Skeletal muscle tissue (tissue), 4 donors: ENCODE measurements around the gene USP6NL. TPM values are rescaled to one million over a fixed set of nuclear protein-coding genes. Genes with fewer than 3 reads are reported as not detected.

Source experiments
- H3K27ac ChIP-seq: one replicate; pipeline ENCODE4 v1.7.0; 2013; ENCODE audit warnings: mild to moderate bottlenecking, low read depth, low read length, inconsistent platforms
- H3K27me3 ChIP-seq, 3 donors: one replicate each; pipeline ENCODE4 v1.7.0; 2013; ENCODE audit warnings: low read length in 3 of 3; ENCODE audit not compliant: control insufficient read depth in 3 of 3, insufficient read depth in 3 of 3
- H3K36me3 ChIP-seq, 3 donors: one replicate each; pipeline ENCODE4 v1.7.0; 2013; ENCODE audit warnings: low read length in 3 of 3; ENCODE audit not compliant: control insufficient read depth in 3 of 3, insufficient read depth in 3 of 3
- H3K4me1 ChIP-seq, 3 donors: one replicate each; pipeline ENCODE4 v1.7.0; 2013; ENCODE audit warnings: low read length in 3 of 3, mild to moderate bottlenecking in 3 of 3; ENCODE audit not compliant: control insufficient read depth in 3 of 3, insufficient read depth in 3 of 3
- H3K4me3 ChIP-seq, 3 donors: one replicate each; pipeline ENCODE4 v1.7.0; 2013; ENCODE audit warnings: low read length in 3 of 3
- H3K9ac ChIP-seq, 3 donors: one replicate each; pipeline ENCODE4 v1.7.0; 2013; ENCODE audit warnings: low read length in 3 of 3, mild to moderate bottlenecking in 3 of 3, moderate library complexity in 2 of 3, low read depth in 1 of 3
- H3K9me3 ChIP-seq, 3 donors: one replicate each; pipeline ENCODE4 v1.7.0; 2013; ENCODE audit warnings: low read length in 3 of 3; ENCODE audit not compliant: control insufficient read depth in 3 of 3
- total RNA-seq: library from RNA; depleted of rRNA; stranded (reverse); fragments of >200 nt; gene quantifications from one replicate; pipeline ENCODE4 v1.2.3, GENCODE V29; 2014
- donor health status: Osteomylitis.

USP6NL gene
- total RNA-seq, 1 donor from 2014 or later: 4.7 TPM

DNA sequence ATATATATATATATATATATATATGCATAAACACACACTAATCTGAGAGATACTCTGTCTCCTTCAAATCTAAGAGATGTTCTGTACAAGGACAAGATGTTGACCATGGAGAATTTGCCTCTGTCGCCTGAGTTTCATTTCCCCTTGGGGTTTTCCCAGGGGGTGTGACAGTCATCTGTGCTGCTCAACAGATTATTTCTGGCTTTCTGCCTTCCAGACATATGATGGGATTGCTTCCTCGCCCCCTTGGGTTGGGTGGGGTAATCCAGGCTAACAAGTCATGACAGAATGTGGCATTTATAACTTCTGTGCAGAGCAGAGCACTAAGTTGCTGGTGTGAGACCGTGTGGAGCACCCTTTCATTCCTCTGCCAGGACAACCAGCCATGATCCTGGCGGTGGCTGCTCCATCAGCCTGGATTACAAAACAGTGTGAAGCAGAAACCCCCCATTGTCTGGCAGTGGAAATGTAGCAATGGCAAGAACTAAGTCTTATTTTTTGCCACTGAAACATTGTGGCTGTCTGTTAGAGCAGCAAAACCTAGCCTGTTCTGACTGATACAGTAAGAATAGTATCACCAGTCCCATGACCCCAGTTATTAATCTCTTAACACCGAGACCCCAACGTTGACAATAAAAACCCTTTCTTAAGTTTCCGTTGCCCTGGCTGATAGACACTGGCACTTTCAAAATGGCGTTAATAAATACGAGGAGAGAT lies 13.7 kb upstream of the USP6NL start:
- Histone ChIP-seq H3K27ac (no peak overlapping the region), H3K9me3 (no peaks in the 10 kb centered on the region), H3K27me3 (no peaks in the 10 kb centered on the region), H3K4me3 (no peak overlapping the region), H3K36me3 (no peaks in the 10 kb centered on the region), H3K4me1 (peaks cover 0 to 2% (median 0%) of the 10 kb centered on the region in 3 donors), H3K9ac (no peak overlapping the region)

DNA sequence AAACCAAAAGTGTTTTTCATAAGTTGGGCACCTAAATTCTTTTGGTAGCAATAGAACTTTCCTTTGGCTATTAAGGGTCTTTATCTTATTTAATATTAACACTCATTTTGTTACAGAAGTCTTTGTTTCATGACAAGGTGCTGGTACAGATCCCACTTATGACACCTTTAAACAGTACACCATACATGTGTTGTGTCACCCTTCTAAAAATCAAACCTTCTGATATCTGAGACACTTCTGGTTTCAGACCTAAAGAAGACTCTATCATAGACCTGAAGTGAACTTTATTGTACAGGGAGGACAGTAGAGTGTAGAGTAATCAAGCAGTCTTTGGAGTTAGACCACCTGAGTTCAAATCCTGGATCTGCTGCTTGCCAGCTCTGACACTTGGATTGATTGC lies 5.8 kb upstream of the USP6NL start:
- peaks cover 0 to under 1% (median under 1%) of the 10 kb centered on the region in 3 donors for H3K4me1 ChIP-seq
- H3K9ac ChIP-seq: no peak overlapping the region
- H3K27ac ChIP-seq: no peak overlapping the region
- no peaks in the 10 kb centered on the region for H3K9me3 ChIP-seq
- H3K4me3 ChIP-seq: no peak overlapping the region
- no peaks in the 10 kb centered on the region for H3K36me3 ChIP-seq
- no peaks in the 10 kb centered on the region for H3K27me3 ChIP-seq

DNA sequence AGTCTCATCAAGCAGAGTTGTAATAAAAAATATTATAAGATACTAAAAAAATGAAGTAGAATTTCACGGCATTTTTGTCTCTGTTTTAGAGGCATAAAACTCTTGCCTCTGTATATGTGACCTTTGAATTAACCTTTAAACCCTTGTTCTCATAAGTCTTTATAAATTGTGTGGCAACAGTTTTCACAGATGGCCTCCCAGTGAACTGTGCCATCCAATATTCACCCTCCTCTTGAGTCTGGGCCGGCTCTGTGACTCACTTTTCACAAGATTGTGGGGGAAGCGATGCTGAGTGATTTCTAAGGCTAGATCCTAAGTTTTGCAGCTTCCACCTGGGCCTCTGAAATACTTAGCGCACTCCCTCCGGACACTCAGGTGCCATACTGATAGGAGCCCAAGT lies 4.6 kb upstream of the USP6NL start:
- Histone ChIP-seq H3K4me3 (no peak overlapping the region), H3K27me3 (no peaks in the 10 kb centered on the region), H3K36me3 (no peaks in the 10 kb centered on the region), H3K9ac (no peak overlapping the region), H3K27ac (no peak overlapping the region), H3K4me1 (peaks cover 5 to 6% (median 6%) of the 10 kb centered on the region in 3 donors), H3K9me3 (no peaks in the 10 kb centered on the region)

DNA sequence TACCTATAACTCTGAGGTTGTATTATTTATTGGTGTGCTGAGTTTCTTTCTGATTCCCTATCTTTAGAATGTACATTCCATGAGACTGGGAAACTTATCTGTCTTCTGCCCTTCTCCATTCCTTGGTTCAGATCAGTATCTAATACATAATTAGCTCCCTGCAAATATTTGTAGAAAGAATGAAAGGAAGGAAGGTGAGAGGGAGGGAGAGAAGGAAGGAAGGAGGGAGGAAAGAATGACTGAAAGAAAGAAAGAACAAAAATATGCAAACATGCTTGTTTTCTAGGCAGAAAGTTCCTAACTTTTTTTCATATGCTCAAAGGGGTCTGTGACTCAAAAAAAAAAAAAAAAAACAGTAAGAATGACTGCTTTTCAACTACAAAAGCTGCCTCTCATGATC lies 3.9 kb upstream of the USP6NL start:
- no peak overlapping the region for H3K27ac ChIP-seq
- no peak overlapping the region for H3K9ac ChIP-seq
- H3K4me3 ChIP-seq: no peak overlapping the region
- no peaks in the 10 kb centered on the region for H3K36me3 ChIP-seq
- peaks cover 9 to 10% (median 9%) of the 10 kb centered on the region in 3 donors for H3K4me1 ChIP-seq
- H3K9me3 ChIP-seq: no peaks in the 10 kb centered on the region
- no peaks in the 10 kb centered on the region for H3K27me3 ChIP-seq

DNA sequence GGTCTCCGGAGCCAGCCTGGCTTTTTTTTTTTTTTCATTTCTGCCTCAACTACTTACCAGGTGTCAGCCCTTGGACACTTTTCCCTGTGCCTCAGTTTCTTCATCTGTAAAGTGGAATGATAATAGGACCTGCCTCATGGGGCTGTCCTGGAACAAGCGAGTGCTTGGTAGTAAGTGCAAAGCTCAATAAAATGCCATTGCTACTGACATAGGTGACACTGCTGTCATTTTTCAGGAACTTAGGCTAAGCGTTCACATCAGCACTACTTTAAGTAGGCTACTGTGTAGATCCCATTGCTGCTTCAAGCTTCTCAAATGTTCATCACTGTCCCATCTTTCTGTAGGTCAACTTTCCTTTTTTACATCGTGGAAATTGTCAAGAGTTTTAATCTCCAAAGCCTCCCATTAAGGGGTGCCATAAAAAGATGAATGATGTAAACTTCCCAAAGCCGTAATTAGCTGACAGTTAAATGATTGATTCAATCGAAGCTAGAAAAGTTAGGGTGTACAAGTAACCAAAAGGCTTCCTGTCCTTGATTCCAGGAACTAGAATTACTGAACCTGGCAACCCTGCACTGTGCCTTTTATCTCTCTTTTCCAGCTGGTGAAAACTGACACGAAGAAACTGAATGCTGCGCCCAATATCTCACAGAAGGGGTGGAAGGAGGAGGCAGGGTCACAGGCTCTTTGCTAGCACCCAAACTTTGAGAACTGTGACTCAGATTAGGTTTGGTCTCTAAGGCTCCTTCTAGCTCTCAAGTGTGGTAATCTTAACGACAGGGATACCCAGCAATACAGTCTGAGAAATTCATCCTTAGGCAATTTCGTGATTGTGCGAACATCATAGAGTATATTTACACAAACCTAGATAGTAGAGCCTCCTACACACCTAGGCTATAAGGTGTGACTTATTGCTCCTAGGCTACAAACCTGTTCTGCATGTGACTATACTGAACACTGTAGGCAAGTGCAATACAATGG lies 861 bp upstream of the USP6NL start:
- H3K27ac ChIP-seq: peak overlapping the region; percentile 45
- H3K9ac ChIP-seq: peak overlapping the region; percentile 75 to 84 (median 81)
- no peaks in the 10 kb centered on the region for H3K9me3 ChIP-seq
- H3K4me1 ChIP-seq: peaks cover 9 to 16% (median 10%) of the 10 kb centered on the region in 3 donors
- peak overlapping the region; percentile 77 to 85 (median 82) for H3K4me3 ChIP-seq
- no peaks in the 10 kb centered on the region for H3K27me3 ChIP-seq
- H3K36me3 ChIP-seq: no peaks in the 10 kb centered on the region

DNA sequence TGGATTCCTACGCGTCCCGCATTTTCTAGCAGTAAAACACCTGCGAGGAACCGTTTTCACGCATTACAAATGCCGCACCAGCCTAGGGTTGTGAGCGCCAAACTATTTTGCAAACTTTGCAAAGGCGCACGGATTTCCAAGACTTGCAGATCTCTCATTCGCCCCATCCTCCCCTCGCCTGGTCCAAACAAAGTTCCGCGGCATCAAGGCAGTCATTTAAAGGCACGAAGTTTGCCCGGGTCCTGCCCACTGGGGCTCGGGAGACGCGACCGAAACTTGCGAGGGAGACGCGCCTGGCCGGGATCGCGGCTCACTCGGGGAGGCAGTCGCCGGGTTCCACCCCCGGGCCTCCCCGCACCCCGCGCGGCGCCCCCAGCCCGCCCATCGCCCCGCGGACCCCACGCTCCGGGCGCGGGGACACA lies 613 bp downstream of the USP6NL start:
- H3K4me1 ChIP-seq: peaks cover 9 to 16% (median 10%) of the 10 kb centered on the region in 3 donors

DNA sequence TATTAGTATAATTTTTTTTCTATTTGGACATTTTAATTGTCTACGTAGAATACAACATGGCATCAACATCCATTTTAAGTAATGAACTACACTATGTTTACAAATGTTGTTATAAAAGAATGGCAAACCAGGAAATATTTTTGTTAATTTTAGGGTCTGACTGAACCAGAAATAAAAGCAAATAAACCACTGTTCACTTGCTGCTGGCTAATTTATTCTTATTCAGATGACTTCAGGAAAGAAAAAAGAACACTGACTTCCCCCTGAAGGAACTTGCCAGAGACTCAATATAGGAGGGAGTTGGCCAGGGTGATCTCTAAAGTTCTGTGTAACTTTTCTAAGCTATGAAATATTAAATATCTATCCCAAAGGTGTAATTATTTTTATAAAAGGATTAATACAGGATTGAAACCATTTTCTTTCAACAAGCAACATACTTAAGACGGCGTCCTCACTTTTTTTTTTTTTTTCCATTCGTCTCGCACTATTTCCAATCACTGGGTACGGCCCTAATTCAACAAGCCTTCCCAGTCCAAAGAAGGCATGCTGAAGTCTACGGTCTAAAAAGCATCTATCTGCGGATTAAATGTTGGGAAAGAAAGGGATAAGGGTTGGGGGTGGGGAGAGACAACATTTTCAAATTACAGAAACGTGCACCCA lies 1.2 kb downstream of the USP6NL start:
- no peak overlapping the region for H3K27ac ChIP-seq

More for the DNA sequence above, 613 bp downstream of the USP6NL start:
- no peaks in the 10 kb centered on the region for H3K9me3 ChIP-seq
- H3K27me3 ChIP-seq: no peaks in the 10 kb centered on the region
- no peaks in the 10 kb centered on the region for H3K36me3 ChIP-seq
- H3K9ac ChIP-seq: peak overlapping the region; percentile 68 to 79 (median 69)
- H3K27ac ChIP-seq: peak overlapping the region; percentile 23
- H3K4me3 ChIP-seq: peak overlapping the region; percentile 75 to 87 (median 76)

DNA sequence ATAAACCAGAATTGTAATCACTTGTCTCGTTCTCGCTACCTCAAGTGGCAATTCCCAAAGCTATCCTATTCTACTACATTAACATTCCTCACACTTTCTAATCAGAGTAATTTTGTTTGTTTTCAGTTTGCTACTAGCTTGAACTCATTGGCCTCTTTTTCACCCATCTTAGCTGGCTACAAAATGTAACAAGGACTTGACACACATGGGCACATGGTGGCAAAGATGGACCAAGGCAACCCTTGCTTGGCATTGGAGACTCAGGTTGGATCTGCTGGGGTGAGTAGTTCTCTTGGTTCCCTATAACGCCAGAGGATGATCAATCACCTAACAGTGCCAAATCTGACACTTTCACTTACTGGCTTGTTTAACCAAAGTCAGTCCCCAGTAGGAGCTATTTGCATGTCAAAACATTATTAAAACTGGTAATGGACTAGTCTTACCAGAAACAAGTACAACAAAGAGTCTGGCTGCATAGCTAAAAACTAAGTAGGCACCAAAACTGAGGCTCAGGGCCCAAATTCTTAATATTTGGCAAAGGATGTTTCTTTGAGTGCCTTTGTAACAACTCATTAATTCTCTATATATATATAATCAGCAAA lies 1.9 kb downstream of the USP6NL start:
- H3K9ac ChIP-seq: no peak overlapping the region
- no peak overlapping the region for H3K4me3 ChIP-seq
- no peaks in the 10 kb centered on the region for H3K36me3 ChIP-seq
- peaks cover 9 to 16% (median 10%) of the 10 kb centered on the region in 3 donors for H3K4me1 ChIP-seq
- H3K27ac ChIP-seq: no peak overlapping the region
- H3K27me3 ChIP-seq: no peaks in the 10 kb centered on the region
- no peaks in the 10 kb centered on the region for H3K9me3 ChIP-seq

More for the DNA sequence above, 1.2 kb downstream of the USP6NL start:
- Histone ChIP-seq H3K36me3 (no peaks in the 10 kb centered on the region), H3K9me3 (no peaks in the 10 kb centered on the region), H3K4me1 (peaks cover 9 to 16% (median 10%) of the 10 kb centered on the region in 3 donors), H3K9ac (peak overlapping the region; percentile 68 to 79 (median 69)), H3K27me3 (no peaks in the 10 kb centered on the region), H3K4me3 (peak overlapping the region; percentile 75 to 87 (median 76))

DNA sequence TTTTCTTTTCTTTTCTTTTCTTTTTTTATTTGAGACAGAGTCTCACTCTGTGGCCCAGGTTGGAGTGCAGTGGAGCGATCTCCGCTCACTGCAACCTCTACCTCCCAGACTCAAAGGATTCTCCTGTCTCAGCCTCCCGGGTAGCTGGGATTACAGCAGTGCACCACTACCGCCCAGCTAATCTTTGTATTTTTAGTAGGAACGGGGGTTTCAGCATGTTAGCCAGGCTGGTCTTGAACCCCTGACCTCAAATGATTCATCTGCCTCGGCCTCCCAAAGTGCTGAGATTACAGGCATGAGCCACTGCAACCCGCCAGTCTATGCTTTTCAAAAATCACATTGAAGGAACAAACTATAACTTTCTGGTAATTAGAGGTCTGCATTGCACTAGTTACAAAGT lies 2.4 kb downstream of the USP6NL start:
- H3K36me3 ChIP-seq: no peaks in the 10 kb centered on the region
- peaks cover 9 to 16% (median 10%) of the 10 kb centered on the region in 3 donors for H3K4me1 ChIP-seq
- H3K9ac ChIP-seq: no peak overlapping the region
- H3K9me3 ChIP-seq: no peaks in the 10 kb centered on the region
- no peak overlapping the region for H3K4me3 ChIP-seq
- H3K27ac ChIP-seq: no peak overlapping the region
- H3K27me3 ChIP-seq: no peaks in the 10 kb centered on the region
